Peyer's patch (tissue), 4 donors: Measurements from ENCODE around the gene INPP5A. TPM values are rescaled to one million over a fixed set of nuclear protein-coding genes. Genes with fewer than 3 reads are reported as not detected.

Experiments used
- DNase-seq, 3 donors: peaks; one replicate each; pipeline ENCODE4 v3.0.0-alpha.2; 2017 to 2019
- H3K27ac ChIP-seq, 4 donors: fragments of 200-600 bp; sonication (generic); one replicate each; pipeline ENCODE4 v1.5.1; 2016 to 2019
- H3K27me3 ChIP-seq, 2 donors: fragments of 200-600 bp; sonication (generic); one replicate each; pipeline ENCODE4 v1.5.1; 2019
- H3K36me3 ChIP-seq, 3 donors: fragments of 200-600 bp; sonication (generic); one replicate each; pipeline ENCODE4 v1.5.1; 2016 to 2019
- H3K4me1 ChIP-seq, 4 donors: fragments of 200-600 bp; sonication (generic); one replicate each; pipeline ENCODE4 v1.5.1; 2016 to 2019
- H3K4me3 ChIP-seq, 4 donors: fragments of 200-600 bp; sonication (generic); 1 replicate in 3 of 4; 2 replicates in 1 of 4; pipeline ENCODE4 v1.5.1; 2016 to 2019; ENCODE audit warnings: mild to moderate bottlenecking in 1 of 4
- H3K9me3 ChIP-seq, 4 donors: fragments of 200-600 bp; sonication (generic); one replicate each; pipeline ENCODE4 v1.5.1; 2016 to 2019; ENCODE audit warnings: mild to moderate bottlenecking in 1 of 4
- POLR2A ChIP-seq, 2 donors: fragments of 450-650 bp; IDR thresholded peaks; one replicate each; pipeline ENCODE4 v1.5.1; 2017; ENCODE audit warnings: antibody characterized with exemption in 2 of 2, mild to moderate bottlenecking in 2 of 2, moderate library complexity in 2 of 2
- total RNA-seq, 4 donors: library from RNA; depleted of rRNA; stranded (reverse); fragments of >200 nt; gene quantifications; one replicate each; pipeline ENCODE4 v1.1.0, GENCODE V29; 2016
- TF ChIP-seq, protein P1 (sequence below), 6 experiments: fragments of 450-650 bp in 4 of 6; fragments of 200-600 bp in 2 of 6; sonication (generic) in 1 of 6; IDR thresholded peaks; one replicate each; pipeline ENCODE4 v1.5.1; 2017 to 2019; ENCODE audit warnings: antibody characterized with exemption in 6 of 6, mild to moderate bottlenecking in 3 of 6, moderate library complexity in 1 of 6

Gene INPP5A
- total RNA-seq, 4 donors from 2014 or later: 33.8 to 76.4 (median 38.1) TPM

DNA sequence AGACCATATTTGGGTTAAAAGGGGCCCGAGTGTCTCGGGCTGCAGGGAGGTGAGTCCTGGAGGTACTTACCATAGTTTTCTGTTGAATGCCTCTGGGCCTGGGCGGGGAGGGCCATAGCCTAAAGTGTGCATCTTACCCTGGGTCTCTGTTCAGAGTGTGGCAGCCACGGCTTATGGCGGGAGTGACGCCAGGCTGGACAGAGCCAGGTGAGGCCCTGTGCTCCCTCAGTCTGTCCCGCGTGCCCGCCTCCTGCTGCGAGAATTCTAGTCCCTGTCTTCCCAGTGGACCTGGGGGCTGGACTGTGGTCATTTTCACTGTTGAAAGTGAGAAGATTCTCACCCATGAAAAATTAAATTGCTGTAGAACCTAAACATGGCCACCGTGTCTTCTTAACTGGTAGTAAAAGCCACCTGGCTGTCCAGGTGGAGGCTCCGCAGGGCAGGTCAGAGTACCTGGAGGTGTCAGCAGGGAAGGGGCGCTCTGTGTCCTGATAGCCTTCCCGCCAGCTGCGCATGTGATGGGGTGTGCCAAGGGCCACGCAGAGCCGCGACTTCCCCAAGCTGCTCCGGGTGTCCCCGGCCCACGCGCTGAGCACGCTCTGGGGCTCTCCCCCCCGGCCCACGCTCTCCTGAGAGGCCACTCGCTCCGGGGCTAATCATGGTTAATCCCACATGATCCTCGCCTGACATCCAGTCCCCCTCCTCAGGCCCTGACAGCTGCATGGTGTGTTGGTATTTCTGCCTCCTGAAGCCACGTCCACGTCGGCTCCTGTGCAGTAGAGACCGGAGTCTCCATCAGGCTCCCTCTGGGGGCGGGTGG lies 20.3 kb downstream of the INPP5A start:
- DNase-seq: no peak
- H3K4me3 ChIP-seq: no peak overlapping the region

DNA sequence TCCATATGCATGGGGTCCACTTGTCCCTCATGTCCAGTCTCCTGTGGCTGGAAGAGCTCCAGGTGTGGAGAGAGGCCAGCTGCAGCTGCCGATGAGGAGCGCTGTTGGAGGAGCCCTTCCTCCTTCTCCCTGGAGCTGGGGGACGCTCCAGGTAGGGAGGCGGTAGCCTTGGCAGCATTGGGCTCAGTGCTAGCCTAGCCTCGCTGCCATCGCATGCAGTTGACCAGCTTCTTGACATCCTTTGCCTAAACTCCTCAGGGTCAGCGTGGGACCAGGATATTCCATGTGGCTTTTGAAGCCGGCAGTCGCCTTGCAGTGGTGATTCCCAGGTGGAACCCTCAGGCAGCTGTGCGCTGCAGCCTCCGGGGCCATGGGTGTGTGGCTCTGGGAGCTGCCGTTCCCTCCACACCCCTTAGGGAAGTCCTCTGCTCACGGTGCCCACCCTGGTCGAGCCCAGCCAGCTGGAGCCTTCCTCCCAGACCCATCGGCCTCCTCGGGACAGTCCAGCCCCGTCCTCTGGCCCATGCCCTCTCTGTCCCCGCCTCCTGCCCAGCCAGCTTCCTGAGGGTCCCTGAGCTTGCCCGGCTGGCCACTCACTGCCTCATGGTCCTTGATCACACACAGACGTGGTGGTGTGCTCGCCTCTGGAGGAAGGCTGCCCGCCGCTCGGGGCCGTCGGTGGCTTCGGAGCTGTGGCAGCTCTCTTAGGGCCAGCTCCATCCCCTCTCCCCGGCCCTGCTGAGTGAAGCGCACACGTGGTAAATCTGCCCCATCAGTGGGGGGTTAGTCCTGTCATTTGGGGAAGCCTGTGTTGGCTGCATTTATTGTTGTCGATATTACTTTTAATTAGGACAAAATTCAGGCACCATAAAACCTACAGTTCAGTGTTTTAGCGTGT lies 21.2 kb downstream of the INPP5A start:
- no peaks in the 10 kb centered on the region for H3K36me3 ChIP-seq
- H3K27ac ChIP-seq: no peak overlapping the region
- no peak overlapping the region for H3K4me3 ChIP-seq
- H3K27me3 ChIP-seq: no peaks in the 10 kb centered on the region
- DNase-seq: no peak
- H3K9me3 ChIP-seq: no peaks in the 10 kb centered on the region
- peaks cover 0 to 18% (median 3%) of the 10 kb centered on the region in 4 donors for H3K4me1 ChIP-seq
- TF ChIP-seq, protein P1, sequence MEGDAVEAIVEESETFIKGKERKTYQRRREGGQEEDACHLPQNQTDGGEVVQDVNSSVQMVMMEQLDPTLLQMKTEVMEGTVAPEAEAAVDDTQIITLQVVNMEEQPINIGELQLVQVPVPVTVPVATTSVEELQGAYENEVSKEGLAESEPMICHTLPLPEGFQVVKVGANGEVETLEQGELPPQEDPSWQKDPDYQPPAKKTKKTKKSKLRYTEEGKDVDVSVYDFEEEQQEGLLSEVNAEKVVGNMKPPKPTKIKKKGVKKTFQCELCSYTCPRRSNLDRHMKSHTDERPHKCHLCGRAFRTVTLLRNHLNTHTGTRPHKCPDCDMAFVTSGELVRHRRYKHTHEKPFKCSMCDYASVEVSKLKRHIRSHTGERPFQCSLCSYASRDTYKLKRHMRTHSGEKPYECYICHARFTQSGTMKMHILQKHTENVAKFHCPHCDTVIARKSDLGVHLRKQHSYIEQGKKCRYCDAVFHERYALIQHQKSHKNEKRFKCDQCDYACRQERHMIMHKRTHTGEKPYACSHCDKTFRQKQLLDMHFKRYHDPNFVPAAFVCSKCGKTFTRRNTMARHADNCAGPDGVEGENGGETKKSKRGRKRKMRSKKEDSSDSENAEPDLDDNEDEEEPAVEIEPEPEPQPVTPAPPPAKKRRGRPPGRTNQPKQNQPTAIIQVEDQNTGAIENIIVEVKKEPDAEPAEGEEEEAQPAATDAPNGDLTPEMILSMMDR (IDR thresholded peaks at IDR 0.05): no peak
- TF ChIP-seq POLR2A (IDR thresholded peaks at IDR 0.05): no peak

More for the DNA sequence above, 20.3 kb downstream of the INPP5A start:
- Histone ChIP-seq H3K4me1 (peaks cover 0 to 18% (median 3%) of the 10 kb centered on the region in 4 donors), H3K27ac (no peak overlapping the region), H3K27me3 (no peaks in the 10 kb centered on the region), H3K36me3 (no peaks in the 10 kb centered on the region), H3K9me3 (no peaks in the 10 kb centered on the region)
- TF ChIP-seq, protein P1 (IDR thresholded peaks at IDR 0.05): no peak
- no peak for TF ChIP-seq POLR2A (IDR thresholded peaks at IDR 0.05)

DNA sequence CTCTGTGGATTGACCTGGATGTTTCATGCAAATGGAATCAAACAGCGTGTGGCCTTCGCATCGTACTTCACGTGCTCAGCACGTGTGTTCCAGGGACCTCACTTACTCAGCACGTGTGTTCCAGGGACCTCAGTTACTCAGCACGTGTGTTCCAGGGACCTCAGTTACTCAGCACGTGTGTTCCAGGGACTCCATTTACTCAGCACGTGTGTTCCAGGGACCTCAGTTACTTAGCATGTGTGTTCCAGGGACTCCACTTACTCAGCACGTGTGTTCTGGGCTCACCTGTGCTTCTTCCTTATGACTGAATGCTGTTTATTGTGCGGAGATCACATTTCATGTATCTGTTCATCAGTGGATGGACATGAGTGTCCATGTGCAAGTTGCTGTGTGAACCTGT lies 22.0 kb downstream of the INPP5A start:
- Histone ChIP-seq H3K4me3 (no peak overlapping the region), H3K9me3 (no peaks in the 10 kb centered on the region), H3K4me1 (peaks cover 0 to 18% (median 3%) of the 10 kb centered on the region in 4 donors), H3K27me3 (no peaks in the 10 kb centered on the region), H3K36me3 (no peaks in the 10 kb centered on the region), H3K27ac (peak overlapping the region in 1 of 4 donors; percentile 49)
- no peak for TF ChIP-seq POLR2A (IDR thresholded peaks at IDR 0.05)
- TF ChIP-seq, protein P1 (IDR thresholded peaks at IDR 0.05): no peak
- no peak for DNase-seq

DNA sequence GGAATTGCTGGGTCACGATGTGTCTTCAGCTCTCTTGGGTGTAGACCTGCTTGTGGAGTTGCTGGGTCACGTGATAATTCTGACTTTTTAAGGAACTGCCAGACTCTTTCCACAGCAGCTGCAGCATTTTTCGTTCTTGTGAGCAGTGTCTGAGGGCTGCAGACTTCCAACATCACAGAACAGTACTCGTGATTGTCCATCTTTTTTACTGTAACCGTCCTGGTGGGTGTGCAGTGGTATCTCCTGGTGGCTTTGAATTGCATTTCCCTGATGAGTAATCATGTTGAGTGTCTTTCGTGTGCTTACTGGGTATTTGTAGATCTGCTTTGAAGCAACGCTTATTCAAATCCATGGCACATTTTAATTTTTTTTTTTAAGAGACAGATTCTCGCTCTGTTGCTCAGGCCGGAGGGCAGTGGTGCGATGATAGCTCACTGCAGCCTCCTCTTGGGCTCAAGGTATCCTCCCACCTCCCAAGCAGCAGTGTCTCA lies 22.7 kb downstream of the INPP5A start:
- Histone ChIP-seq H3K27ac (peak overlapping the region in 1 of 4 donors; percentile 49), H3K27me3 (no peaks in the 10 kb centered on the region)

More for the DNA sequence above, 22.7 kb downstream of the INPP5A start:
- TF ChIP-seq, protein P1 (IDR thresholded peaks at IDR 0.05): no peak
- TF ChIP-seq POLR2A (IDR thresholded peaks at IDR 0.05): no peak
- peaks cover 0 to 18% (median 0%) of the 10 kb centered on the region in 4 donors for H3K4me1 ChIP-seq
- H3K9me3 ChIP-seq: no peaks in the 10 kb centered on the region
- H3K36me3 ChIP-seq: no peaks in the 10 kb centered on the region
- DNase-seq: peak in 1 of 3 donors; percentile 60
- no peak overlapping the region for H3K4me3 ChIP-seq
